ENCODE data around the gene PCSK9. TPM values are rescaled to one million over a fixed set of nuclear protein-coding genes. Genes with fewer than 3 reads are reported as not detected.
A peak's percentile ranks its signal among the peaks of the same experiment; 100 is the strongest.
"Not testable (repeated sequence)": the region's sequence is repeated elsewhere in the genome, so short reads cannot be mapped to it uniquely, and the experiment has no call there.

PCSK9 gene
- total RNA-seq, 4 donors from 2014 or later: 0.25 to 1.2 (median 0.69) TPM

GRCh38 chr1:55092475-55092874 is 53.1 kb downstream of the PCSK9 start:
- intact Hi-C loops (cut with DNase I; ENCODE audit: low total_unique reads): no loop called here
- no peak overlapping the region for H3K4me3 ChIP-seq (ENCODE audit: low read depth, poor library complexity, severe bottlenecking)
- TF ChIP-seq POLR2A (IDR thresholded peaks at IDR 0.05): no peak
- no peak for TF ChIP-seq CTCF (IDR thresholded peaks at IDR 0.05)
- whole genome bisulfite sequencing, 2 donors: 85 to 92% methylated on average over 2 of the region's 2 CpGs
- DNase-seq (ENCODE audit: low spot score in 2 of 2): no peak

- 90 to 93% methylated on average over 5 of the region's 5 CpGs for WGBS, 2 donors
- intact Hi-C loops (cut with DNase I; ENCODE audit: low total_unique reads): no loop called here
- no peak for DNase-seq (ENCODE audit: low spot score in 2 of 2)
- H3K4me3 ChIP-seq (ENCODE audit: low read depth, poor library complexity, severe bottlenecking): no peak overlapping the region
- no peak for TF ChIP-seq POLR2A (IDR thresholded peaks at IDR 0.05)
- no peak for TF ChIP-seq CTCF (IDR thresholded peaks at IDR 0.05)
Measured at GRCh38 chr1:55095095-55095494, 55.7 kb downstream of the PCSK9 start.

- TF ChIP-seq CTCF (IDR thresholded peaks at IDR 0.05) (no peak), POLR2A (IDR thresholded peaks at IDR 0.05) (no peak)
- H3K4me3 ChIP-seq (ENCODE audit: low read depth, poor library complexity, severe bottlenecking): no peak overlapping the region
- DNase-seq (ENCODE audit: low spot score in 2 of 2): no peak
- 95 to 96% methylated on average over 2 of the region's 2 CpGs for WGBS, 2 donors
- intact Hi-C loops (cut with DNase I; ENCODE audit: low total_unique reads): no loop called here
Measured at GRCh38 chr1:55103891-55104290, 64.5 kb downstream of the PCSK9 start.

GRCh38 chr1:55107101-55107500 is 67.8 kb downstream of the PCSK9 start:
- intact Hi-C loops (cut with DNase I; ENCODE audit: low total_unique reads): no loop called here
- DNase-seq (ENCODE audit: low spot score in 2 of 2): no peak
- 81 to 82% methylated on average over 6 of the region's 6 CpGs for WGBS, 2 donors
- TF ChIP-seq CTCF (IDR thresholded peaks at IDR 0.05) (no peak), POLR2A (IDR thresholded peaks at IDR 0.05) (no peak)
- no peak overlapping the region for H3K4me3 ChIP-seq (ENCODE audit: low read depth, poor library complexity, severe bottlenecking)

- H3K4me3 ChIP-seq (ENCODE audit: low read depth, poor library complexity, severe bottlenecking); intact Hi-C loops (cut with DNase I; ENCODE audit: low total_unique reads): not testable (repeated sequence)
- DNase-seq (ENCODE audit: low spot score in 2 of 2): peak in 1 of 2 donors; percentile 75
- WGBS, 2 donors: 95 to 98% methylated on average over 14 of the region's 14 CpGs
Measured at GRCh38 chr1:55109005-55109404, 69.7 kb downstream of the PCSK9 start.

Other genes with a start within 250 kb of the PCSK9 start
- gene TTC22, start 238.2 kb upstream of the PCSK9 start, total RNA-seq: 10 to 100 TPM; 49.1 to 76.6 (median 65.7) TPM
- gene DHCR24, start 152.4 kb upstream of the PCSK9 start, total RNA-seq: 100 to 1,000 TPM; 299 to 488 (median 404) TPM
- gene TMEM61, start 58.9 kb upstream of the PCSK9 start, total RNA-seq: 1 to 10 TPM; 3.1 to 4.6 (median 4.4) TPM
- gene BSND, start 40.6 kb upstream of the PCSK9 start, total RNA-seq: not detected
- 10 to 100 TPM; 20.9 to 58.6 (median 40.5) TPM for gene USP24, start 175.8 kb downstream of the PCSK9 start, total RNA-seq